PC-9 (cell line): Measurements from ENCODE around the gene RNF111. TPM values are rescaled to one million over a fixed set of nuclear protein-coding genes. Genes with fewer than 3 reads are reported as not detected.

Experiments
- BruUV-seq: library from RNA; stranded (reverse); fragments of 400-500 nt; replicated peaks from 2 replicates; lab custom pipeline; 2021; lab: Mats Ljungman, UMichigan
- CTCF ChIA-PET: fragments of 300-600 bp; sonication (Branson Sonifier 250); formaldehyde crosslinking; loops from one replicate; lab custom pipeline; 2022; ENCODE audit warnings: antibody characterized with exemption; lab: Charles Lee
- POLR2A ChIA-PET: fragments of 300-600 bp; sonication (Branson Sonifier 250); formaldehyde crosslinking; loops from one replicate; lab custom pipeline; 2022; ENCODE audit warnings: antibody characterized with exemption; ENCODE audit not compliant: unreplicated experiment; lab: Charles Lee
- DNase-seq, 2 experiments: peaks; one replicate each; pipeline versions ENCODE4 v3.0.0 to v3.0.0-alpha.2; 2015 to 2022; ENCODE audit warnings: mixed read lengths in 1 of 2
- H2AFZ ChIP-seq: fragments of 200-600 bp; sonication (generic); 2 replicates; pipeline ENCODE4 v1.8.1; 2017; ENCODE audit warnings: antibody characterized with exemption
- H3F3A ChIP-seq: fragments of 200-600 bp; sonication (generic); 2 replicates; pipeline ENCODE4 v1.8.1; 2017; ENCODE audit warnings: antibody characterized with exemption, mild to moderate bottlenecking, low read depth; ENCODE audit not compliant: insufficient read depth
- H3K27ac ChIP-seq: fragments of 200-600 bp; sonication (generic); 2 replicates; pipeline ENCODE4 v1.6.1; 2016; ENCODE audit warnings: mixed run types
- H3K27me3 ChIP-seq: fragments of 200-600 bp; sonication (generic); 2 replicates; pipeline ENCODE4 v1.6.1; 2016; ENCODE audit warnings: low read depth, mixed run types; ENCODE audit not compliant: insufficient read depth
- H3K36me3 ChIP-seq: fragments of 200-600 bp; sonication (generic); 2 replicates; pipeline ENCODE4 v1.6.1; 2016; ENCODE audit warnings: low read depth, mixed run types
- H3K4me1 ChIP-seq: fragments of 200-600 bp; sonication (generic); replicated peaks from 2 replicates; pipeline ENCODE4 v1.6.1; 2016; ENCODE audit warnings: mixed run types; ENCODE audit not compliant: insufficient read depth
- H3K4me2 ChIP-seq: fragments of 200-600 bp; sonication (generic); 2 replicates; pipeline ENCODE4 v1.6.1; 2017; ENCODE audit warnings: mixed run types
- H3K4me3 ChIP-seq: fragments of 200-600 bp; sonication (generic); 2 replicates; pipeline ENCODE4 v1.6.1; 2016; ENCODE audit warnings: mixed run types
- H3K79me2 ChIP-seq: fragments of 200-600 bp; sonication (generic); 2 replicates; pipeline ENCODE4 v1.6.1; 2017; ENCODE audit warnings: low read depth, mixed run types
- H3K9me2 ChIP-seq: fragments of 200-600 bp; sonication (generic); 2 replicates; pipeline ENCODE4 v1.8.1; 2017; ENCODE audit warnings: mild to moderate bottlenecking; ENCODE audit not compliant: insufficient read depth
- H3K9me3 ChIP-seq: fragments of 200-600 bp; sonication (generic); 2 replicates; pipeline ENCODE4 v1.8.1; 2016; ENCODE audit warnings: low read depth; ENCODE audit not compliant: insufficient read depth
- H4K20me1 ChIP-seq: fragments of 200-600 bp; sonication (generic); 2 replicates; pipeline ENCODE4 v1.8.1; 2017; ENCODE audit not compliant: insufficient read depth
- EZH2 ChIP-seq: fragments of 200-600 bp; sonication (generic); IDR thresholded peaks from 2 replicates; pipeline ENCODE4 v1.8.0; 2017; ENCODE audit warnings: antibody characterized with exemption, low read depth
- intact Hi-C: fragments of 100-400 bp; cut with micrococcal nuclease; formaldehyde crosslinking; loops from one replicate; pipeline ENCODE4 v1.10.0; 2022; ENCODE audit not compliant: unreplicated experiment
- total RNA-seq: library from RNA; stranded (reverse); gene quantifications from 2 replicates; pipeline ENCODE4 v1.2.3, GENCODE V29; 2021
- TF ChIP-seq, protein P1 (sequence below): fragments of 200-600 bp; sonication (generic); conservative IDR thresholded peaks from 2 replicates; pipeline ENCODE4 v1.6.1; 2017; ENCODE audit warnings: mixed run types, antibody characterized with exemption, mild to moderate bottlenecking, moderate library complexity

RNF111 gene
- total RNA-seq, 1 experiment from 2014 or later, result 37.7 TPM

GRCh38 chr15:59131456-59131855 lies 144.0 kb downstream of the RNF111 start:
- no TSS peak for BruUV-seq
- no peaks in the 10 kb centered on the region for H3K27me3 ChIP-seq
- no peak for TF ChIP-seq EZH2
- TF ChIP-seq, protein P1, sequence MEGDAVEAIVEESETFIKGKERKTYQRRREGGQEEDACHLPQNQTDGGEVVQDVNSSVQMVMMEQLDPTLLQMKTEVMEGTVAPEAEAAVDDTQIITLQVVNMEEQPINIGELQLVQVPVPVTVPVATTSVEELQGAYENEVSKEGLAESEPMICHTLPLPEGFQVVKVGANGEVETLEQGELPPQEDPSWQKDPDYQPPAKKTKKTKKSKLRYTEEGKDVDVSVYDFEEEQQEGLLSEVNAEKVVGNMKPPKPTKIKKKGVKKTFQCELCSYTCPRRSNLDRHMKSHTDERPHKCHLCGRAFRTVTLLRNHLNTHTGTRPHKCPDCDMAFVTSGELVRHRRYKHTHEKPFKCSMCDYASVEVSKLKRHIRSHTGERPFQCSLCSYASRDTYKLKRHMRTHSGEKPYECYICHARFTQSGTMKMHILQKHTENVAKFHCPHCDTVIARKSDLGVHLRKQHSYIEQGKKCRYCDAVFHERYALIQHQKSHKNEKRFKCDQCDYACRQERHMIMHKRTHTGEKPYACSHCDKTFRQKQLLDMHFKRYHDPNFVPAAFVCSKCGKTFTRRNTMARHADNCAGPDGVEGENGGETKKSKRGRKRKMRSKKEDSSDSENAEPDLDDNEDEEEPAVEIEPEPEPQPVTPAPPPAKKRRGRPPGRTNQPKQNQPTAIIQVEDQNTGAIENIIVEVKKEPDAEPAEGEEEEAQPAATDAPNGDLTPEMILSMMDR, result no peak
- H4K20me1 ChIP-seq, result no peaks in the 10 kb centered on the region
- H3K36me3 ChIP-seq, result peaks cover 65% of the 10 kb centered on the region
- no peak overlapping the region for H3K4me2 ChIP-seq
- no peak overlapping the region for H3K4me3 ChIP-seq
- H3F3A ChIP-seq, result no peaks in the 10 kb centered on the region
- H3K9me3 ChIP-seq, result 0 out of 2 replicates have a peak, but pooled peaks cover 11% of the 10 kb centered on the region
- peaks cover 7% of the 10 kb centered on the region; the same call in 1 of the 2 replicates for H3K79me2 ChIP-seq
- ChIA-PET POLR2A (no interaction called here), CTCF (no interaction called here)
- intact Hi-C loops, result loop anchor here (10.0 kb wide), 1 partner anchor 917 kb away; no protein-coding TSS in a partner anchor
- H3K9me2 ChIP-seq, result no peaks in the 10 kb centered on the region
- DNase-seq, result no peak
- H2AFZ ChIP-seq, result no peak overlapping the region
- H3K4me1 ChIP-seq, result no peaks in the 10 kb centered on the region
- no peak overlapping the region for H3K27ac ChIP-seq

DNA sequence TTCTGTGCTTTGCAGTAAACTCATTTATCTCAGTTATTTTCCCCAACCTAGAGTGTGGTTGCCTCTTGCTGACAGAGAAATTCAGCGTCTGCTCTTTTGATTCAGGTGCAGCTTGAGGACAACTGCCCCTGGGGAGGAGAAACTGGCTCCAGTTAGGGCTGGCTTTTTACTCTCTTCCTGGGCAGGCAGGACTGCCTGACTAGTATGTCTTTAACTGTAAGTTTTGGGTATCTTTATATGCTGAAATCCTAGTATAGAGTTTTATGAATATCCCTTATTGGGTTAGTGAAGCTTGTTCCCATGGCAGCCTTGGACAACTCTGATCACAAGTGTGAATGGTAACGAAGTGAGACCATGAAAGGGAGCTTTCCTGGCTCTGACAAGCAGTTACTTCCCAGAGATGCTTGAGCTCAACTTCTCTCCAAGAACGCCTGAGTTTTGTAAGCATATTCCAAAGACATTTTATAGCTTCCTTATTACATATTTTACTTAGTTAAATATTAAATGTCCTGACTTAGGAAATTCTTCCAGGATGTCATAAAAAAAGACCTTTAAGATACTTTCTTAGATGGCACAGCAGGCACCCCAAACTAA lies 144.6 kb downstream of the RNF111 start:
- H3K9me2 ChIP-seq, result no peaks in the 10 kb centered on the region
- H3K4me1 ChIP-seq, result no peaks in the 10 kb centered on the region
- 0 out of 2 replicates have a peak, but pooled peaks cover 11% of the 10 kb centered on the region for H3K9me3 ChIP-seq
- peaks cover 7% of the 10 kb centered on the region; the same call in 1 of the 2 replicates for H3K79me2 ChIP-seq
- H3K36me3 ChIP-seq, result peaks cover 60% of the 10 kb centered on the region
- DNase-seq, result no peak
- no peak overlapping the region for H3K4me2 ChIP-seq
- no peaks in the 10 kb centered on the region for H3K27me3 ChIP-seq
- CTCF ChIA-PET, result no interaction called here
- POLR2A ChIA-PET, result interaction anchor here (0.5 kb wide), 1 partner anchor 148 kb away, joined by 7 read pairs; no protein-coding TSS in a partner anchor
- no TSS peak for BruUV-seq
- no peak overlapping the region for H3K4me3 ChIP-seq
- H2AFZ ChIP-seq, result no peak overlapping the region
- no peaks in the 10 kb centered on the region for H4K20me1 ChIP-seq
- H3F3A ChIP-seq, result no peaks in the 10 kb centered on the region
- TF ChIP-seq EZH2, result no peak
- TF ChIP-seq, protein P1, result no peak
- intact Hi-C loops, result loop anchor here (10.0 kb wide), 1 partner anchor 917 kb away; no protein-coding TSS in a partner anchor
- no peak overlapping the region for H3K27ac ChIP-seq

- peaks cover 53% of the 10 kb centered on the region for H3K36me3 ChIP-seq
- ChIA-PET CTCF (no interaction called here), POLR2A (no interaction called here)
- no peak overlapping the region for H3K4me3 ChIP-seq
- peaks cover 7% of the 10 kb centered on the region; the same call in 1 of the 2 replicates for H3K79me2 ChIP-seq
- H3K9me3 ChIP-seq, result 0 out of 2 replicates have a peak, but pooled peaks cover 11% of the 10 kb centered on the region
- H3F3A ChIP-seq, result no peaks in the 10 kb centered on the region
- no peaks in the 10 kb centered on the region for H3K9me2 ChIP-seq
- intact Hi-C loops, result loop anchor here (10.0 kb wide), 1 partner anchor 919 kb away; no protein-coding TSS in a partner anchor
- no peak overlapping the region for H3K4me2 ChIP-seq
- H2AFZ ChIP-seq, result no peak overlapping the region
- no peaks in the 10 kb centered on the region for H4K20me1 ChIP-seq
- no peaks in the 10 kb centered on the region for H3K27me3 ChIP-seq
- DNase-seq, result no peak
- no peak overlapping the region for H3K27ac ChIP-seq
- TF ChIP-seq EZH2, result no peak
- TF ChIP-seq, protein P1, result no peak
- no TSS peak for BruUV-seq
- H3K4me1 ChIP-seq, result no peaks in the 10 kb centered on the region
Measured at GRCh38 chr15:59133929-59134427, 146.5 kb downstream of the RNF111 start.
